ENCODE results near the gene EZR.

- TF ChIP-seq, protein P1, sequence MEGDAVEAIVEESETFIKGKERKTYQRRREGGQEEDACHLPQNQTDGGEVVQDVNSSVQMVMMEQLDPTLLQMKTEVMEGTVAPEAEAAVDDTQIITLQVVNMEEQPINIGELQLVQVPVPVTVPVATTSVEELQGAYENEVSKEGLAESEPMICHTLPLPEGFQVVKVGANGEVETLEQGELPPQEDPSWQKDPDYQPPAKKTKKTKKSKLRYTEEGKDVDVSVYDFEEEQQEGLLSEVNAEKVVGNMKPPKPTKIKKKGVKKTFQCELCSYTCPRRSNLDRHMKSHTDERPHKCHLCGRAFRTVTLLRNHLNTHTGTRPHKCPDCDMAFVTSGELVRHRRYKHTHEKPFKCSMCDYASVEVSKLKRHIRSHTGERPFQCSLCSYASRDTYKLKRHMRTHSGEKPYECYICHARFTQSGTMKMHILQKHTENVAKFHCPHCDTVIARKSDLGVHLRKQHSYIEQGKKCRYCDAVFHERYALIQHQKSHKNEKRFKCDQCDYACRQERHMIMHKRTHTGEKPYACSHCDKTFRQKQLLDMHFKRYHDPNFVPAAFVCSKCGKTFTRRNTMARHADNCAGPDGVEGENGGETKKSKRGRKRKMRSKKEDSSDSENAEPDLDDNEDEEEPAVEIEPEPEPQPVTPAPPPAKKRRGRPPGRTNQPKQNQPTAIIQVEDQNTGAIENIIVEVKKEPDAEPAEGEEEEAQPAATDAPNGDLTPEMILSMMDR (IDR thresholded peaks at IDR 0.05): no peak
- TF ChIP-seq ZFX (IDR thresholded peaks at IDR 0.05; ENCODE audit: borderline replicate concordance): no peak
These were observed 34.7 kb upstream of the EZR start for GRCh38 chr6:158853880-158854213.

All from 22Rv1 (cell line).